ENCODE data around the gene MEP1A.
A peak's percentile ranks its signal among the peaks of the same experiment; 100 is the strongest.
"Not testable (repeated sequence)": the region's sequence is repeated elsewhere in the genome, so short reads cannot be mapped to it uniquely, and the experiment has no call there.

Gene MEP1A

GRCh38 chr6:46834991-46835390 lies 41.8 kb downstream of the MEP1A start:
- DNase-seq = not testable (repeated sequence)

DNA sequence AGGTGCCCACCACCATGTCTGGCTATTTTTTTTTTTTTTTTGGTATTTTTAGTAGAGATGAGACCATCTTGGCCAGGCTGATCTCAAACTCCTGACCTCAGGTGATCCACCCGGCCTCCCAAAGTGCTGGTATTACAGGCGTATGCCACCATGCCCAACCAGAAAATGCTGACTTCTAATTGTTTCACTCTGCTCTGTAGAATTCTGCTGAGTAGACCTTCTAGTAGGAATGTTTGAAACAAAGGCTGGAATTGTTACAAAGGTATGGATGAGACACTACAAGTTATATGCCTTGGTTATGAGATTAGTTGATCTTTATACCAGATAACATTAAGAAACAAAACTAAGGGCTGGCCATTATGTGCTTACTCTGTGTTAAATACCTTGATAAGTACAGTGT lies 44.8 kb downstream of the MEP1A start:
- no peak for DNase-seq

GRCh38 chr6:46842252-46842846 lies 49.2 kb downstream of the MEP1A start:
- DNase-seq = not testable (repeated sequence)

- no peak for DNase-seq
Measured at GRCh38 chr6:46845126-46845525, 51.9 kb downstream of the MEP1A start.

DNA sequence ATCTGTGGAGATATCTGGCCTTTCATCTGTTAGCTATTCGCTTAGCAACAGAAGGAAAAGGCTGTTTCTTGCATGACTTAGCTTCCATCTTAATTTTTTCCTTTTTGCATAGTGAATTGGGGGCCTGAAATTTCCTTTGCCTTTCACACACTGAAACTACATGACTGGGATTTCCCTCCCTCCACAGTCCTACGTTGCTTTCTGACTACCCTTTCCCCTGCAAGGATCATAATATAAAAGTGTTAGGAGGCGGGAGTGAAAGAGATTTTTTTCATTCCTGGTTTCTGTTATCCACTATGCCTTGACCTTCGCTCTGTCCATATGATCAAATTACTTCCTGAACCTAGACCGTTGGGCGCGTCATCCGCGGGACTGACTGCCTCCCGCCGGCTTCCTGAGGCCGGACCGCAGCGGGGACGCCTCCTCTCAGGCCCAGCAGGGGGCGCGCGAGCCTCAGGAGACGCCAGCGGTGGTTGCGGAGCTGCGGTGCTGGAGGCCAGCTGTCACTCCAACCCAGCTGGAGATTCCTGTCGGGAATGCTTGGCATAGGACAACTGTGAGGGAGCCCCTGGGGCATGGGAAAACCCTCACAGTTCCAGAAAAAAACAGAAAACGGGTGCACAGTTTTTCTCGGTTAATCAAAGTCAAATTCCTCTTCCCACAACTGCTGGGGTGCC lies 55.6 kb downstream of the MEP1A start:
- DNase-seq = peak; percentile 88

GRCh38 chr6:46849361-46849690 lies 56.1 kb downstream of the MEP1A start:
- no peak for DNase-seq

DNA sequence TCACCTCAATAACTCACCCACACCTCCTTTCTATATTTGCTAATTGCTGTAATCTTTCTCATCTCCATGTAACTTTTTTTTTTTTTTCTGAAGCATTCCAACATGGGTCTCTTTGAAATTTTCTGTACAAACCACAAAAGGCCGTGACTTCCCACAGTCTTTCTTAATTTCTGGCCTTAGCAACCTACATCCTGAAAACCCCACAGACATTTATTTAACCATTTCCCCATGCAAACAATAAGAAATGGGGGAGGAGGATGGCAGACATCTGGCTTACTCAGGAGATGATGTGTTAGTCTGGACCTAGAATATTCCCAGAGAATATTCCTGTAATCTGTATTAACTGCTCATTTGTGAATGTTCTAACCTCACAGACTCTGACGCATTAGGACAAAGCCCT lies 57.6 kb downstream of the MEP1A start:
- peak; percentile 14 for DNase-seq

DNA sequence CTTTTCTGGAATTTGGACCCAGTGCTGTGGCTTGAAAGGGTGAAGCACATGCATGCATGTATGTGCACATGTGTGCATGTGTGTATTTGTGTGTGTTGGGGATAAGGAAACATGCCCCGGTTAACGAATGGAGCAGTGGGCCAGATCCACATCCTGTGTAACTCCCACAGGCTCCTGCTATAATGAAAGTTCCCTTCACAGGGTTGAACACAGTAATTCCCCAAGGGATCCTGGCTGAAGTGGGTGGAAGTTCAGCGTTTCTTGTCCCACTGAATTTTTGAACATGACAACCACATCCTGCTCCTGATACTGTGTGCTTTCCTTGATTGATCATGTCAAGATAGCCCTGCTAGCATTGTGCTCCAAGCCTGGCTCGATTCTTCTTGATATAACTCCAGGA lies 58.4 kb downstream of the MEP1A start:
- DNase-seq = not testable (repeated sequence)

DNA sequence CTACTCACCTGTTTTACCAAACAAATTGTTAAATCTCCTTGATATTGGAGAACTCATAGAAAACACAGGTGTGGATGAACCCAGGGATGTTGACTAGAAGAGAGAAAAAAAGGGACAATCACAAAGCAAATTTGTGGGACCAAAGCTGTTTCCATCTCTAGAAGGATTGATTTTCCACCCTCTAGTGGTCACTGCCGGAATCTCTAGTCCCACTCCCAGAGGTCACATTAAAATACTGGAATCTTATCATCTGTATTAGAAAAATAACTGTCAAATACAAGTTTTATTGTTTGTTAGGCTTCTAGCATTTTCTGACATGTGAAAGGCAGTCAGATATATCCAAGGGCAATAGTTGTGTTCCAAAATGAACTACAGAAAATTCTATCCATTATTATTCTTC lies 62.8 kb downstream of the MEP1A start:
- DNase-seq = peak; percentile 57

DNA sequence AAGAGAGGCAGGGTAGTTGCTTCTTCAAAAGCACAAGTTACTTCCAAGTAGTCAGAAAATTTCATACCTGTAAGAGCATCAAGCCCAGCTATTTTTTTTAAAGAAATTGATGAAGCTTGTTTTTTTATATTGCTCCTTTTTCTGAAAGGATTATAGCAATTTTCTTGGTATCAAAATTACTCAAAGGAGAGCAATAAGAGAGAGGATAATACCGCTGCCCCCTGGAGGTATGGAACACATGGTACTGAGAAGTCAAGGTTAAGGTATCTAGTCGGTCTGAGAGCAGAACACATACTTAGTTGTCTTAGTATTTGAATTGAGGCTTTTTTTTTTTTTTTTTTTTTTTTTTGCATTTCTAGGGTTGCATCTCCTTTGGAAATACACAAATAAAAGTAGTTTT lies 69.2 kb downstream of the MEP1A start:
- peak; percentile 22 for DNase-seq

- DNase-seq = no peak
Measured at GRCh38 chr6:46863791-46864190, 70.6 kb downstream of the MEP1A start.

GRCh38 chr6:46865221-46865620 lies 72.0 kb downstream of the MEP1A start:
- no peak for DNase-seq

DNA sequence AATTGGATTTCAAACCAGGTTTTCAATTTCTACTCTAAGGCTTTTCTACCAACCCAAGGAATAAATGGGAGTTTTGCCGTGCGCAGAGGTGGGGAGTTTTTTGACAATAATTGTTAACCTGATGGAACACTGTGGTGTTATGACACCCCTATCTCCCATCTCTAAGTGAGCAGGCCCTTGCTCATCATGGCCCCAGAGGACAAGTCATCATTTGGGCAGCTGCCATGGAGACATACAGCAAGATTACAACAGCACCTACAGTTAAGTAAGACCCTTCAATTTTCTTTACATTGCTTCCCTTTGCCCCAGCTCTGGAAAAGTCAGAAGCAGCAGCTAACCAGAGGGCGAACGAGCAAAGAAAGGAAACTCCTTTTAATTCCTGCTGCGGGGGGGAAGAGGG lies 74.2 kb downstream of the MEP1A start:
- no peak for DNase-seq

GRCh38 chr6:46876126-46876525 lies 82.9 kb downstream of the MEP1A start:
- DNase-seq = no peak

- DNase-seq = no peak
Measured at GRCh38 chr6:46879003-46879402, 85.8 kb downstream of the MEP1A start.

GRCh38 chr6:46882645-46883044 lies 89.5 kb downstream of the MEP1A start:
- DNase-seq = no peak

DNA sequence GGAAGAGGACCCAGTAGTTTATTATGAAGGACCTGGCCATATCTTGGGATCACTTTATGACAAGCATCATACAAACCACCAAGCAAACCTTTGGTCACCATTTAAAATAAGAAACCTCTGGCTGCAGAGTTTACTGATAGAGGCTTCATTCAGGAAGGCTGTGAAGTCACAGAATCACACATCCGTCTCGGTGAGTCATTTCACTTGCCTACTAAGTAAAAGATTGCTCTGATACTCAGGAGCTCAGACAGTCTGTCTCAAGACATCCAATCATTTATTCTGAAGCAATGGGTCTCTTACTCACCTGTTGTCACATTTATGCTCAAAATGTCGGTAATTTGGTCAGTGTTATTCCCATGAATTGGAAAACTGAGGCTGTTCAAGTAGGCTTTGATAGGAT lies 94.8 kb downstream of the MEP1A start:
- DNase-seq = peak; percentile 13

DNA sequence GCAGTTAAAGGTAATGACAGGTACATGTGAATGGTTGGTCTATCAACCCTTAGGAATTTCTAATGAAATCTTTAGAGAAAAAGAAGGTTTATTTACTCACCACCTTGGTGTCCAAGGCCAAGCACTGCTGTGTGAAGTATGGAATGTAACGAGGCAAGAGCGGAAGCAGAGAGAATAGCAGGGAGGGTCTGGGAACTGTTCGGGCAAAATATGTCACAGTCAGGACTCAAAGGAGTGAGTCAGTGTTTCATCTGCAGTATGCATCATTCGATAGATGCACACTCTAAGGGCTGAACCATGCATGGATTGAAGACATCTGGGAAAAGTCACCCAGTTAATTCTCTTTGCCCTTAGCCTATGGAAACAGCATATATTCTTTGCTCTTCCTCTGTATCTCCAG lies 95.4 kb downstream of the MEP1A start:
- no peak for DNase-seq

Data from hematopoietic multipotent progenitor cell treated with erythropoietin and hydrocortisone succinate and interleukin-3 and kit ligand, for 4 days (in vitro differentiated cells).